OCI-LY1 (cell line): Measurements from ENCODE around the gene ZXDA.
"Not testable (repeated sequence)": the region's sequence is repeated elsewhere in the genome, so short reads cannot be mapped to it uniquely, and the experiment has no call there.

Source experiments
- H2AFZ ChIP-seq: fragments of 200-600 bp; sonication (generic), shearing (Covaris generic); 2 replicates; pipeline ENCODE4 v1.6.0; 2014; ENCODE audit warnings: antibody characterized with exemption, mild to moderate bottlenecking, low read length
- H3F3A ChIP-seq: fragments of 200-600 bp; sonication (generic), shearing (Covaris generic); 2 replicates; pipeline ENCODE4 v1.6.0; 2014; ENCODE audit warnings: mild to moderate bottlenecking, antibody characterized with exemption, low read length, moderate library complexity; ENCODE audit not compliant: insufficient read depth
- H3K27ac ChIP-seq: fragments of 200-600 bp; sonication (generic); 2 replicates; pipeline ENCODE4 v1.5.1; 2014; ENCODE audit warnings: low read length, mixed run types, mild to moderate bottlenecking, low read depth; ENCODE audit not compliant: poor library complexity, severe bottlenecking
- H3K27me3 ChIP-seq: fragments of 200-600 bp; sonication (generic); 2 replicates; pipeline ENCODE4 v1.6.0; 2014; ENCODE audit warnings: antibody characterized with exemption, mild to moderate bottlenecking, low read length, moderate library complexity; ENCODE audit not compliant: insufficient read depth
- H3K36me3 ChIP-seq: fragments of 200-600 bp; sonication (generic); 2 replicates; pipeline ENCODE4 v1.6.1; 2014; ENCODE audit warnings: mild to moderate bottlenecking, antibody characterized with exemption, low read length, moderate library complexity, mixed read lengths; ENCODE audit not compliant: insufficient read depth
- H3K4me1 ChIP-seq: fragments of 200-600 bp; sonication (generic); 2 replicates; pipeline ENCODE4 v1.5.1; 2014; ENCODE audit warnings: mild to moderate bottlenecking, low read length, moderate library complexity; ENCODE audit not compliant: insufficient read depth, severe bottlenecking
- H3K4me2 ChIP-seq: fragments of 200-600 bp; sonication (generic), shearing (Covaris generic); 2 replicates; pipeline ENCODE4 v1.6.1; 2014; ENCODE audit warnings: low read length
- H3K4me3 ChIP-seq: fragments of 200-600 bp; sonication (generic); 2 replicates; pipeline ENCODE4 v1.5.1; 2014; ENCODE audit warnings: low read length, low read depth, mild to moderate bottlenecking, mixed read lengths; ENCODE audit not compliant: poor library complexity, severe bottlenecking
- H3K79me2 ChIP-seq: fragments of 200-600 bp; shearing (Covaris generic); 2 replicates; pipeline ENCODE4 v1.6.1; 2016; ENCODE audit warnings: mixed run types, low read length, mixed read lengths; ENCODE audit not compliant: insufficient read depth
- H3K9ac ChIP-seq: fragments of 200-600 bp; sonication (generic), shearing (Covaris generic); 2 replicates; pipeline ENCODE4 v1.6.1; 2014; ENCODE audit warnings: mild to moderate bottlenecking, low read length, mixed read lengths
- H3K9me2 ChIP-seq: fragments of 200-600 bp; sonication (generic), shearing (Covaris generic); 2 replicates; pipeline ENCODE4 v1.6.1; 2014; ENCODE audit warnings: low read depth, mild to moderate bottlenecking, low read length, mixed read lengths
- H3K9me3 ChIP-seq: fragments of 200-600 bp; shearing (Covaris generic); 2 replicates; pipeline ENCODE4 v1.6.1; 2014; ENCODE audit warnings: low read length, mixed read lengths
- H4K20me1 ChIP-seq: fragments of 200-600 bp; sonication (generic), shearing (Covaris generic); 2 replicates; pipeline ENCODE4 v1.6.0; 2016; ENCODE audit warnings: mild to moderate bottlenecking, low read length; ENCODE audit not compliant: insufficient read depth
- EZH2 ChIP-seq: fragments of 200-600 bp; sonication (generic), shearing (Covaris generic); IDR thresholded peaks from 2 replicates; pipeline ENCODE4 v1.8.0; 2017; ENCODE audit warnings: borderline replicate concordance, mixed run types, mild to moderate bottlenecking, antibody characterized with exemption, low read length, moderate library complexity, mixed read lengths
- TF ChIP-seq, protein P1 (sequence below): fragments of 200-600 bp; sonication (generic), shearing (Covaris generic); IDR thresholded peaks from 2 replicates; pipeline ENCODE4 v1.5.1; 2017; ENCODE audit warnings: mild to moderate bottlenecking, antibody characterized with exemption, low read length, moderate library complexity, mixed read lengths

The ZXDA gene

DNA sequence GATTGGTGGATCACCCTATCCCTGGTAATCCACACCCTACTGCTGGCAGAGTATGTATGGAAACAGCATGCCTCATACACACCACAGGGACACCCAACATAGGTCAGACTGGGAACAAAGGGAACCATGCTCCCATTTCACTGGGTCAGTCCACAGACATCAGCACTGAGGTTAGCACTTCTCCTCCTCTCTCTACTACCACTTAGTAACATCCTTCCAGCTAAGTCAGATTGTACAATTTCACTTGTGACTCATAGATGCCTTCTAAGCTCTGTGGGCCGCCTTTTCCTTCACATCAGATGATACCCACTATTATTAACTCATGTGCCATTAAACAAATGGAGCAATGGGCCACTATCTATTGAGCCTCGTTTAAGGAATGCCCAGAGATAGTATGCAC, 15.5 kb upstream of the ZXDA start:
- no peaks in the 10 kb centered on the region for H4K20me1 ChIP-seq
- H3K27ac ChIP-seq, result no peak overlapping the region
- no peak overlapping the region for H3K4me2 ChIP-seq
- no peak overlapping the region for H3K9ac ChIP-seq
- no peaks in the 10 kb centered on the region for H3K27me3 ChIP-seq
- H2AFZ ChIP-seq, result no peak overlapping the region
- TF ChIP-seq EZH2, result no peak
- TF ChIP-seq, protein P1, sequence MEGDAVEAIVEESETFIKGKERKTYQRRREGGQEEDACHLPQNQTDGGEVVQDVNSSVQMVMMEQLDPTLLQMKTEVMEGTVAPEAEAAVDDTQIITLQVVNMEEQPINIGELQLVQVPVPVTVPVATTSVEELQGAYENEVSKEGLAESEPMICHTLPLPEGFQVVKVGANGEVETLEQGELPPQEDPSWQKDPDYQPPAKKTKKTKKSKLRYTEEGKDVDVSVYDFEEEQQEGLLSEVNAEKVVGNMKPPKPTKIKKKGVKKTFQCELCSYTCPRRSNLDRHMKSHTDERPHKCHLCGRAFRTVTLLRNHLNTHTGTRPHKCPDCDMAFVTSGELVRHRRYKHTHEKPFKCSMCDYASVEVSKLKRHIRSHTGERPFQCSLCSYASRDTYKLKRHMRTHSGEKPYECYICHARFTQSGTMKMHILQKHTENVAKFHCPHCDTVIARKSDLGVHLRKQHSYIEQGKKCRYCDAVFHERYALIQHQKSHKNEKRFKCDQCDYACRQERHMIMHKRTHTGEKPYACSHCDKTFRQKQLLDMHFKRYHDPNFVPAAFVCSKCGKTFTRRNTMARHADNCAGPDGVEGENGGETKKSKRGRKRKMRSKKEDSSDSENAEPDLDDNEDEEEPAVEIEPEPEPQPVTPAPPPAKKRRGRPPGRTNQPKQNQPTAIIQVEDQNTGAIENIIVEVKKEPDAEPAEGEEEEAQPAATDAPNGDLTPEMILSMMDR, result no peak
- H3K79me2 ChIP-seq, result no peaks in the 10 kb centered on the region
- H3K9me3 ChIP-seq, result no peaks in the 10 kb centered on the region
- no peaks in the 10 kb centered on the region for H3F3A ChIP-seq
- no peak overlapping the region for H3K4me3 ChIP-seq
- H3K36me3 ChIP-seq, result no peaks in the 10 kb centered on the region
- H3K4me1 ChIP-seq, result no peaks in the 10 kb centered on the region
- no peaks in the 10 kb centered on the region for H3K9me2 ChIP-seq

DNA sequence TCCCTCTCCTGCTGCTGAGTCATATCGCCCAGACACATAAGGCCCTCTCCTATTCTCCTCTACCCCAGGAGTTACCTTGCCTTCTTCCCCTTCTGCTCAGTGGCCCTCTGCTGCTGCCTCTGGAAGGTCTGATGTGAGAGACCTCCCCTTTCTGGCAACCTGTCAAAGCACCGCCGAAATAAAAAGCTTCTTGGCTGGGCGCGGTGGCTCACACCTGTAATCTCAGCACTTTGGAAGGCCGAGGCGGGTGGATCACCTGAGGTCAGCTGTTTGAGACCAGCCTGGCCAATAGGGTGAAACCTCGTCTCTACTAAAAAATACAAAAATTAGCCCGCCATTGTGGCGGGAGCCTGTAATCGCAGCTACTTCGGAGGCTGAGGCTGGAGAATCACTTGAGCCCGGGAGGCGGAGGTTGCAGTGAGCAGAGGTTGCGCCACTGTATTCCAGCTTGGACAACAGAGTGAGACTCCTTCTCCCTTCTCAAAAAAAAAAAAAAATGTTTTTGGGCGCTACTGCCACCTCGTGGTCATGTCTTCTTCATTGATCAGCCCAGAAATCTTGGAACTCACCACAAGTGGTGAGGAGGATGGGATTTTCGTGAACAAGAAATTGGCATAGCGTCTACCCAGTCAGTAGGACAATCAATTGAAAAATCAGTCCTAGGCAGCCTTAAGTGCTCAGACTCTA, 8.6 kb upstream of the ZXDA start:
- no peak overlapping the region for H2AFZ ChIP-seq
- TF ChIP-seq EZH2, result no peak
- TF ChIP-seq, protein P1, result peak; percentile 50; the same call in 1 of the 2 replicates
- no peaks in the 10 kb centered on the region for H3K27me3 ChIP-seq
- no peaks in the 10 kb centered on the region for H3F3A ChIP-seq
- no peaks in the 10 kb centered on the region for H3K4me1 ChIP-seq
- no peak overlapping the region for H3K4me3 ChIP-seq
- H3K9ac ChIP-seq, result no peak overlapping the region
- no peaks in the 10 kb centered on the region for H3K36me3 ChIP-seq
- no peaks in the 10 kb centered on the region for H3K9me2 ChIP-seq
- H3K4me2 ChIP-seq, result 0 out of 2 replicates have a peak overlapping the region, but pooled peaks have one; percentile 32
- H3K79me2 ChIP-seq, result no peaks in the 10 kb centered on the region
- H3K27ac ChIP-seq, result no peak overlapping the region
- no peaks in the 10 kb centered on the region for H4K20me1 ChIP-seq
- H3K9me3 ChIP-seq, result no peaks in the 10 kb centered on the region

DNA sequence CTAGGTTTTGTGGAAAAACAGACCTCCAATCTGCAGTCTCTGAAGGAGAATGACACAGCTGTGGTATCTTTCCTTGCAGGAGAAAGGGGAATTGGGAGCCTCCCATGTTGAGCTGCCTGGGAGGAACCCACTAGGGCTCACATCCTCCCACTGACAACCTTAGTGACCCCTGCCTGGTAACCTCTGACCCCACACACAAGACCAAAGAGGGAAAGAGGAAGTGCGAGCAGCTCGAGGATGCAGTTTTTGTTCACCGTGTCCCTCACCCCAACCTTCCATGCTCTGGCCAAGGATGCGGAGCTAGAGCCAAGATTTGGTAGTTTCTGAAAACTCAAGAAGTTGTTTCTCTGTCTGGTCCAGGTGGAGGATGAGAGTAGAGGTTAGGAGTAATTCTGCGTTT, 5.4 kb upstream of the ZXDA start:
- no peak overlapping the region for H3K9ac ChIP-seq
- no peaks in the 10 kb centered on the region for H3K79me2 ChIP-seq
- H2AFZ ChIP-seq, result no peak overlapping the region
- H3F3A ChIP-seq, result no peaks in the 10 kb centered on the region
- H4K20me1 ChIP-seq, result no peaks in the 10 kb centered on the region
- no peak overlapping the region for H3K27ac ChIP-seq
- no peaks in the 10 kb centered on the region for H3K36me3 ChIP-seq
- peaks cover 6% of the 10 kb centered on the region for H3K4me1 ChIP-seq
- no peak overlapping the region for H3K4me2 ChIP-seq
- no peak overlapping the region for H3K4me3 ChIP-seq
- no peak for TF ChIP-seq EZH2
- TF ChIP-seq, protein P1, result no peak
- H3K9me3 ChIP-seq, result no peaks in the 10 kb centered on the region
- H3K9me2 ChIP-seq, result no peaks in the 10 kb centered on the region
- no peaks in the 10 kb centered on the region for H3K27me3 ChIP-seq

DNA sequence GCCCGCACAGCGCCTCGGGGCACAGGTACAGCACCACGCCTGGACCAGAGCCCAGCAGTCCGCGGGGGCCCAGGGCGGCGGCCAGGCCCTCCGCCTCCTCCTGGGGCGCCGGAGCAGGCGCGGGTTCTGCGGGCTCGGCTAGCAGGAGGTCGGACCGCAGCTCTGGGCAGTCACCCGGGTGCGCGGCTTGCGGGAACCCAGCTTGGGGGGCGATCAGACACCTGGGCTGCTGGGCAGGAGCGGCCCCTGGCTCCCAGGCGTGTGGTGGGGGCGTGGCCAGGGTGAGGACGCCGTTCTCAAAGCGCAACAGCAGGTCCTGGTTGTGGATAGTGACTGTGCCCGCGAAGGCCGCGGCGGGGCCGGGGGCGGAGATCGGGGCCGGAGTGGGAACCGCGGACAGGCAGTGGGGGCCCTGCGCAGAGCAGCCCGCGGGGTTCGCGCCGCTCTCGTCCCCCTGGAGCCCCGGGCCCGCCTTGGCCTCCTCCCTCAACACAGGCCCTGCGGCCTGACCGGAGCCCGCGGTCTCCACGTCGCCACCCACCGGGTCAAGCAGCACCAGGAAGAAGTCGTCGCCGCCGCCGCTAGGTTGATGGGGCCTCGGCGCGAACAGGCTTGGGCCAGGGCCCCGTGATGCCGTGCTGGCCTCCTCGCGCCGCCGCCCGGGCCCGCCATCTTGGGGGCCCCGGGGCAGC, 517 bp downstream of the ZXDA start:
- H2AFZ ChIP-seq, H3K9me3 ChIP-seq, H3K27ac ChIP-seq, H3K36me3 ChIP-seq, H3F3A ChIP-seq, H3K79me2 ChIP-seq, H4K20me1 ChIP-seq, H3K27me3 ChIP-seq, H3K9me2 ChIP-seq: not testable (repeated sequence)
- Histone ChIP-seq H3K4me3 (peak overlapping the region; percentile 58), H3K4me1 (peaks cover 44% of the 10 kb centered on the region), H3K9ac (peak overlapping the region; percentile 62; the same call in 1 of the 2 replicates), H3K4me2 (peak overlapping the region; percentile 67)

DNA sequence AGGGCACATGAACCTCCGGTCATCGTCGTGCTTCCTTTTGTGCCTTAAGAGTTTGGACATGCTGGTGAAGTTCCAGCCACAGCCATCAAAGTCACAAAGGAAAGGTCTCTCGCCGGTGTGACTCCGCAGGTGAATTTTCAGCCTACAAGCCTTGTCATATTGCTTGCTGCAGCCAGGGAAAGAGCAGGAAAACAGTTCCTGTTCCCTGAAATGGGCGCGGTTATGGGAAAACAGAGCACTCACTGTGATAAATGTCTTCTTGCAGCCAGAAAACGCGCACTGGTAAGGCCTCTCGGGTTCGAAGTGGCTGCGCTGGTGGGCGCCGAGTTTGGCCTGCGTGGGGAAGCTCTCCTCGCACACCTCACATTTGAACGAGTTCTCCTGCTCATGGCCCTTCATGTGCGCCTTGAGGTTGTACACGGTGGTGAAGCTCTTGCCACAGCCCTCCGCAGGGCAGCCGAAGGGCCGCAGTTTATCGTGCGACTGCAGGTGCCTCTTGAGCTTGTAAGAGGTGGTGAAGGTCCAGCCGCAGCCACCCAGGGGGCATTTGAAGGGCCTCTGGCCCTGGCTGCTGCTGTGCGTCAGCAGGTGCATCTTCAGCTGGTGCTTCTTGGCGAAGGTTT, 1.2 kb downstream of the ZXDA start:
- H3K27me3 ChIP-seq, H3K27ac ChIP-seq, H3K9me2 ChIP-seq, H3K36me3 ChIP-seq, H2AFZ ChIP-seq, H4K20me1 ChIP-seq, H3F3A ChIP-seq, H3K9me3 ChIP-seq, H3K79me2 ChIP-seq: not testable (repeated sequence)
- Histone ChIP-seq H3K9ac (peak overlapping the region; percentile 62; the same call in 1 of the 2 replicates), H3K4me2 (peak overlapping the region; percentile 67), H3K4me1 (peaks cover 44% of the 10 kb centered on the region), H3K4me3 (peak overlapping the region; percentile 58)
